Activated CD4-positive, alpha-beta T cell treated with anti-CD3 and anti-CD28 coated beads for 4 hours (primary cell): ENCODE measurements around the gene DCK.

Source experiments
- DNase-seq, 2 donors: peaks; one replicate each; pipeline ENCODE4 v3.0.0-alpha.2; 2020

The DCK gene

GRCh38 chr4:71065991-71066510, 72.6 kb downstream of the DCK start:
- no peak for DNase-seq

- no peak for DNase-seq
These were observed 73.6 kb downstream of the DCK start for GRCh38 chr4:71066737-71067716.

- no peak for DNase-seq
These were observed 75.6 kb downstream of the DCK start for GRCh38 chr4:71069063-71069462.

GRCh38 chr4:71070015-71070414, 76.6 kb downstream of the DCK start:
- no peak for DNase-seq

GRCh38 chr4:71074452-71075299, 81.2 kb downstream of the DCK start:
- DNase-seq = no peak
